CD4-positive, alpha-beta T cell treated with Interleukin-12 subunit alpha and Interleukin-12 subunit beta, for 1 hour (primary cell): Measurements from ENCODE around the gene ZNF396.

ENCODE experiments used
- DNase-seq: peaks from one replicate; pipeline ENCODE4 v3.0.0-alpha.2; 2020

Gene ZNF396

DNA sequence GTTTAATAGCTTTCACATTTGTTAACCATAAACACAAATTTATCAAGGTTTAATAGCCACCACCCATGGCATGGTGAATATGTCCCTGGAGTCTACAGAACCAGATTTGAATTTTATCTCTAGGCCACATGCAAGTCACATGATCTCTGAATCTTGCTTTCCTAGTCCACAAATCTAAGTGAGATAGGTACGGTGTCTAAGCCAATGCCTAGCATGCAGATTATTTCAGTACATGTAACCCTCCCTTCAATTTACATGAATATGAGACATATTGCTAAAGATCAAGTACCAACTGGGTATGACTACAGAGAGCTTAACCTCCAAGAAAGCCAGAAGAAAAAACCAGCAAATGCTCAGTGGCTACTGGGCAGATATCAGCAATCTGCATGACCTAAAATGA is 42.9 kb downstream of the ZNF396 start:
- DNase-seq: no peak

DNA sequence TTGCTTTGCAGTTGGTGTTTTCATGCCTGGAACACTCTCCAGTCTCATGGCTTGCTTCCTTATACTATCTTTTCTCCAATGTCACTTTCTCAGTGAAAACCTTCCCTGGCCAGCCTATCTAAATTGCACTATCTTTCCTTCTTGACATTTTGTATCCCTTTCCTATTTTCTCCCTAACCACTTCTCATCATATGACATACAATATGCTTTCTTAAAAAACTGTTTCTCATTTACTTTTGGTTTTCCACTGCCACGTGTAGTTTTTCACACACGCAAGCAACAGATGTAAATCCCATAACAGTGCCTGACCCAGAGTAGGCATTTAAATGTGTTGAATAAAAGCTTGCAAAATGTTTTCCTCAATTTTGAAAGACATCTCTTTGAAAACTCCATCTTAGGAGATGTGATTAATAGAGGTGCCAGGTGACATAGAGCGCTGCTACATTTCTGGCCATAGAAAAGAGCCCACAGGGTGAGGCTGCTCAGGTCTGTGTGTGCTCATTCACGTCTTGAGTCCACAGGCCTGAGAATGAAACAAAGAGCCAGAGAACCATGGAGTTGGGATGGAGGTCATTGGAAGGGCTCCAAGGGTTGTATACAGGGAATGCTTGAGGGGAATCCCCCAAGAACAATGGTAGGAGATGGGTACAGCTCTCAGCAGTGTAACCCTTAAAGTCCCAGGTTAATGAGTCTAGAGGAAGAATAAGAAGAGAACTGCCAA is 45.6 kb downstream of the ZNF396 start:
- no peak for DNase-seq

DNA sequence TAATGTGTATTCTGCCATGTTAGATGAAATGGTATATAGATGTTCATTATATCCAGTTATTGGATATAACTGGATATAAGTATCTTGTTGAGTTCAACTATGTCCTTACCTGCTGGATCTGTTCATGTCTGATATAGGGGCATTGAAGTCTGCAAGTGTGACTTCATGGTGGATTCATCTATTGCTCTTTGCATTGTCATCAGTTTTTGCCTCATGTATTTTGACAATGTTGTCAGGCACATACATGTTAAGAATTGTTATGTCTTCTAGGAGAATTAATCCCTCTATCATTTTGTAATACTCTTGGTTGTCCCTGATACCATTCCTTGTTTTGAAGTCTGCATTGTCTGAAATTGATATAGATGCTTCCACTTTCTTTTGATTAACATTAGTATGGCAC is 48.3 kb downstream of the ZNF396 start:
- DNase-seq: no peak

DNA sequence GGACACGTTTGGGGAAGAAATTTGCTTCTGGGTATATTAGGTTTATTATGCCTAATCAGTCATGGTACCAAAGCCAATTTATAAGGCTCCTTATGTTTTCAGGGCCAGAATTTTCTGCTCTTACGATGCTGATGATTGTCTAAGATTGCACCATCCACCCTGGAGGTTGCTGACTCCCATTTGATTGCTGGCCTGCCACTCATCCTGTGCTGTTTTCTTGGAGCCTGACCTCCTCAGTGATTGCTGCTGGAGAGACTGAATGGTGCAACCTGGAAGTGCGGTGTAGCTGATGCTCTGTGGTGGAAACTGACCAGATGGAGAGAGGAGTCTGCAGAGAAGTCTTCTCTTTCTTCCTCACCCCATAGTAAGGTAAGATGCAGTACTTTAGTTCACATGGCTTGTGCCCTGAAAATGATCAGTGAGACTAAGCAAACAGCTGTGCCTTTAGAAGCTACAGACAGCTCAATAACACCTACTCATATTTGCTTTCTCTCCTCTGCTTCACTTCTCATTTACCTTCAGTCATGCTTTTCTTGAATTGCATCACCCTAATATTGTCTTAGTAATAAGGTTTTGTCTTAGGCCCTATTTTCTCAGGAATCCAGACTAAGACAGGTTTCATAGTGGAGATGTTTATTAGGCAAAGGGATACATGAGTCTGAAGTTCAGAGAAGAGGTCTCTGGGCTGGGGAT is 50.3 kb downstream of the ZNF396 start:
- DNase-seq: no peak

DNA sequence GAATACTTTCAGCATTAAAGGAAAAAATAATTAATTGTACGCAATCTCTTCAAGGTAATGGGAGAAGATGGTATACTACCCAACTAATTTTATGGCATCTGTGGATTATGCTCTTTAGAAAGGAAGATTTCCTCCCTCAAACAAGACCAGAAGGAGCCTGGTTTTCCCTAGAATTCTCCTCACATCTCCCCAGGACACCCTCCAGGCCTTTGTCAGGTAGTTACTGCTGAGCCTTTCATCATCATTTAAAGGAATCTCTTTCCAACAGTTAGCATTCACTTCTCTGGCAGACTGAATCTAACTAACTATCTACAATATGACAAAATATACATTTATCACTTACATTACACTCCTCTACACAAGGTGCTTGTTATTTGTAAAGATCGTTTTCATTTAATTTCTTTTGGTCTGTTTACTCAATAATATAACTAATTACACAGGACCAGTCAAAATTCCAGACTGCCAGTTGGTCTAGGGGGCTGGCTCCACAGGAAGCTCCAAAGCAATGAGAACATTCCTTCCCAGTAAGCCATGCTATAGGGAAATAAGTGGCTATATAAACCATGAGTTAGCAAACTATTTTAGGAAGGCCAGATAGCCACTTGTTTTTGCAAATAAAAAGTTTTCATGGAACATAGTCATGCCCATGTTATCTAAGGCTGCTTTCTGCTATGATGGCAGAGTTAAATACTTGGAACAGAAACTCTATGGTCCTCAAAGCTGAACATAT is 52.0 kb downstream of the ZNF396 start:
- no peak for DNase-seq

DNA sequence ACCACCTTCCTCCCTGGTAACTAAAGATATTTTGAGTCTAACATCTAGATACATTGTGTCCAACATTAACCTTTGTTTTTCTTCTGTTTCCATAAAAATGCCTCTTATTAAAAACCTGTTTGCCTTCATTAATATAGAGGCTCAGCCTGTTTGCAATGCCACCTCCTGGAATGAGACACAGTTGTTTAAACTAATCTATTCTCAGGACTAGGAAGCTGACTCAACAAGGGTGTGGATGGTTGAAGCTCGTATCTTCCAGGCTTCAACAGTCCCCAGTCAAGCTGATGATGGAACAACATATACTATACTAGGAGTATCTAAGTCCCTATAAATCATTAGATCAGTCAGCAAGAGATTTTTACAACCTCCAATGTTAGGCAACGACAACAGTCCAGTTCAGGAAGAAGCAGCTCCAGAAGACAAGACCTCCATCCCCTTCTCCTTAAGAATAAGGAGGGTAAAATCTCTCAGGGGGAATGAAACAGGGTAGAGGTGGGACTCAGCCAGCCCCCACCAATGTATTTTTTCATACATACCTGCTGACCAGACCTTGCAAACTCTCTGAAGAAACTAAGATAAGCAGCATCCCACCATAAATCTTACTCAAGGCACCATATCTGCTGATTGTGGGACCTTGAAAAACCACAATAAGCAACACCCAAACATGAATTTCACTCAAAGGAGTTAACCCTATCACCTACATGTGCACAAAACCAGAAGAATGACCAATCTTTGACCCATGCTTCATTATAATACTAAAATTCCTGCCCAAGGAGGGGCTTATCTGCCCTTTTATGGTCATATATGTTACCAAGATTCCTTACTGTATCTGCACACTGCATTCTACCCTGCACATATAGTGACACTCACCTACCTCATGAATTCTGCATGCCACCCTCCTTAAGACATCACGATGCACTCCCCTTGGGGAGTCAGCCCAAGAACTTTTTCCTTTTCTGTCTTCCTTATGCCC is 54.4 kb downstream of the ZNF396 start:
- DNase-seq: no peak
